SK-N-SH treated with all-trans-retinoic acid at 6 μM for 48 hours (cell line): ENCODE measurements around the gene C4B.
"Not testable (repeated sequence)": the region's sequence is repeated elsewhere in the genome, so short reads cannot be mapped to it uniquely, and the experiment has no call there.

ENCODE experiments used
- ARNTL ChIP-seq: fragments of 450-650 bp; formaldehyde crosslinking; IDR thresholded peaks from 2 replicates; pipeline ENCODE4 v1.5.0; 2020; ENCODE audit warnings: low read depth, mild to moderate bottlenecking, moderate library complexity, borderline replicate concordance
- CREB5 ChIP-seq: fragments of 250-450 bp; sonication (Bioruptor Pico); IDR thresholded peaks from 2 replicates; pipeline ENCODE4 v1.5.1; 2020; ENCODE audit warnings: low read depth, mild to moderate bottlenecking, moderate library complexity
- ESRRG ChIP-seq: fragments of 250-450 bp; sonication (Bioruptor Pico); IDR thresholded peaks from 2 replicates; pipeline ENCODE4 v1.6.1; 2021; ENCODE audit warnings: mild to moderate bottlenecking
- ISL1 ChIP-seq: fragments of 250-450 bp; sonication (Bioruptor Pico); IDR thresholded peaks from 2 replicates; pipeline ENCODE4 v2.1.2; 2022; ENCODE audit warnings: mild to moderate bottlenecking, moderate library complexity
- OSR1 ChIP-seq: fragments of 250-450 bp; sonication (Bioruptor Pico); IDR thresholded peaks from 2 replicates; pipeline ENCODE4 v1.8.0; 2022; ENCODE audit warnings: moderate library complexity, mild to moderate bottlenecking, inconsistent platforms
- PATZ1 ChIP-seq: fragments of 250-450 bp; sonication (Bioruptor Pico); IDR thresholded peaks from 2 replicates; pipeline ENCODE4 v1.8.0; 2020; ENCODE audit warnings: mild to moderate bottlenecking, moderate library complexity, borderline replicate concordance
- PPARA ChIP-seq: fragments of 250-450 bp; sonication (Bioruptor Pico); IDR thresholded peaks from 2 replicates; pipeline ENCODE4 v1.5.0; 2020; ENCODE audit warnings: mild to moderate bottlenecking, borderline replicate concordance
- RARB ChIP-seq: fragments of 250-450 bp; sonication (Bioruptor Pico); IDR thresholded peaks from 2 replicates; pipeline ENCODE4 v1.8.0; 2021; ENCODE audit warnings: mild to moderate bottlenecking, moderate library complexity
- SNAI2 ChIP-seq: fragments of 250-450 bp; sonication (Bioruptor Pico); IDR thresholded peaks from 2 replicates; pipeline ENCODE4 v1.5.0; 2020; ENCODE audit warnings: mild to moderate bottlenecking, moderate library complexity
- TOX ChIP-seq: fragments of 250-450 bp; sonication (Bioruptor Pico); IDR thresholded peaks from 2 replicates; pipeline ENCODE4 v1.8.0; 2021; ENCODE audit warnings: mild to moderate bottlenecking, moderate library complexity, borderline replicate concordance
- TSHZ2 ChIP-seq: fragments of 250-450 bp; sonication (Bioruptor Pico); IDR thresholded peaks from 2 replicates; pipeline ENCODE4 v1.5.0; 2020; ENCODE audit warnings: mild to moderate bottlenecking, moderate library complexity
- ZFP30 ChIP-seq: fragments of 450-650 bp; formaldehyde crosslinking; IDR thresholded peaks from 2 replicates; pipeline ENCODE4 v1.5.0; 2022; ENCODE audit warnings: mild to moderate bottlenecking, moderate library complexity
- ZNF565 ChIP-seq: fragments of 450-650 bp; formaldehyde crosslinking; conservative IDR thresholded peaks from 2 replicates; pipeline ENCODE4 v1.5.0; 2020; ENCODE audit warnings: low read depth, mild to moderate bottlenecking, moderate library complexity

DNA sequence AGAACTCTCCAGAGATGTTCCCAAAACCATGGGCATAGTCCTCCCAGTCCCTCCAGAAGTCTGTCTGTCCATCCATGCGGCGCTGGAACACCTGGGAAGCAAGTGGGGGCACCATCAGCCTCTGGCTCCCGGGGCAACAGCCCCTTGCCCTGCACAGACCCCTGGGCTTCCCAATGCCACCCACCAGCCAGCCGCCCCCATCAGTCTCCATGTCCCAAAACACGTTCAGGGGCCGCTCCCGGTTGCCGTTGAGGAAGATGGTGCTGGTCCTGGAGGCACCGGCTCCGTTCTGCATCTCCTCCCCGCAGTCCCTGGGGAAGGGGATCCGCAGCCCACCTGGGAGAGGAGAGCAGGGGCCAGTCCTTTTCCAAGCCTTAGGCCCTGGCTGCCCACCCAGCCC is 5.1 kb upstream of the C4B start:
- TF ChIP-seq ZNF565 (CRISPR knock-in tag); ZFP30; RARB (CRISPR knock-in tag); SNAI2; ISL1; TSHZ2; PATZ1 (CRISPR knock-in tag); OSR1 (CRISPR knock-in tag); CREB5; ARNTL; PPARA (CRISPR knock-in tag); TOX; ESRRG: not testable (repeated sequence)
